ENCODE measurements around the gene GPR89A.
"Not testable (repeated sequence)": the region's sequence is repeated elsewhere in the genome, so short reads cannot be mapped to it uniquely, and the experiment has no call there.

The GPR89A gene

DNA sequence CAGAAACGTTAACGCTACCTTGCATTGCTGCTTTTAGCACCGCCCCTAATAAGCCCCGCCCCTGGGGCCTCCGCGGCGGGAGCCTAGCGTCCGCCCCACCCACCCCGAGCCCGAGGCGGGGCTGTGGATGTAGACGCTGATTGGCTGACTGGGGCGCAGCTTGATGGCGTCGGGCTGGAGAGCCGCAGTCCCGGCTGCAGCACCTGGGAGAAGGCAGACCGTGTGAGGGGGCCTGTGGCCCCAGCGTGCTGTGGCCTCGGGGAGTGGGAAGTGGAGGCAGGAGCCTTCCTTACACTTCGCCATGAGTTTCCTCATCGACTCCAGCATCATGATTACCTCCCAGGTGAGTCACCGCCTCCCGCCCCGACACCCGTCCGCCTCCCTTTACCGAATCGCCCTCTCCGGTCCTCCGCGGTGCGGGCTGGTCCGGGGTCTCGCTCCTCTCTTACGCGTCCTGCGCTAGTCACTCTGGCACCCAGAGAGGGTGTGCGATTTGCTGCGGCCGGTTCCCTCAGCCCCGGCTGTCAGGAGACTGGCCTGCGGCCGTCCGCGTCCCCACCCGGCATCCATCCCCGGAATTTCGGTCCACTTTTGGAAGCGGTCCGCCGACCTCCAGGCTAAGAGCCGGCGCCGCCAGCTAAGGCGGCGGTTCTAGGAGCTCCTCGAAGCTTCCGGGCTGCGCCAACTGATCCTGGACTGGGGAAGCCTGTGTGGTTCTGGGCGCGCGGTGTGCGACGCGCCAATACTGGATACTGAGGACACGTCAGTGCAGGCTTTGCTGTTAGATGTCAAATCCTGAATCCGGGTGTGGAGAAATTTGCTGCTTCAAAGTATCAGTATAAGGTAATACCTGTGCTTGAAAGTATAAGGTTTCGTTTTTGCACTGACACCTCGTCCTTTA, at the start of gene GPR89A:
Gene GPR89A (plus strand): TSS at position 156 of the 901 bp plus-strand sequence. CDS start 146 bp downstream, at position 302.
- intact Hi-C loops (cut with DNase I): not testable (repeated sequence)
- peak; percentile 92 to 99 (median 96) for DNase-seq

- intact Hi-C loops (cut with DNase I); DNase-seq: not testable (repeated sequence)
These were observed 21.0 kb upstream of the GPR89A start for GRCh38 chr1:145586820-145587219.

GRCh38 chr1:145590806-145591205, 17.0 kb upstream of the GPR89A start:
- peak in 3 of 10 donors; percentile 4 to 65 (median 35) for DNase-seq
- intact Hi-C loops (cut with DNase I): not testable (repeated sequence)

GRCh38 chr1:145592347-145592746, 15.4 kb upstream of the GPR89A start:
- intact Hi-C loops (cut with DNase I); DNase-seq: not testable (repeated sequence)

GRCh38 chr1:145595421-145595820, 12.4 kb upstream of the GPR89A start:
- DNase-seq; intact Hi-C loops (cut with DNase I): not testable (repeated sequence)

DNA sequence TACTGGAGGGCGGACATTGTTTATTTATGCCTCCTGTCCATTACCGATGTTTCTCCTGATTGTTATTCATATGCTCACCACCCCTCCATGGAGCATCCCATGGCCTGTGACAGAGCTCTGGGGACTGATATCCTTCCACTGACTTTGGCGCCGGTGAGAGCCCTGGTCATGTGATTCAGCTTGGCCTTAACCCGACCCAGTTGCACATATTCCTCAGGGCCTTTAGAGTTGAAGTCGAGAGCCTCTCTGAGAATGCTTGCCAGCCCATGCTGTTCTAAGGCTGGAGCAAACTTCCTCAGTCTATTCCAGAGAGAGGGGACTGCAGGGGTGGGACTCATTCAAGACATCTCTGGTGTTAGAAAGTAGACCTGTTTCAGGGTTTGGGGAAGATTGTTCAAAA, 11.6 kb upstream of the GPR89A start:
- peak in 1 of 10 donors; percentile 15 for DNase-seq
- intact Hi-C loops (cut with DNase I): not testable (repeated sequence)

- intact Hi-C loops (cut with DNase I): not testable (repeated sequence)
- peak in 1 of 10 donors; percentile 40 for DNase-seq
These were observed 8.4 kb upstream of the GPR89A start for GRCh38 chr1:145599426-145599825.

DNA sequence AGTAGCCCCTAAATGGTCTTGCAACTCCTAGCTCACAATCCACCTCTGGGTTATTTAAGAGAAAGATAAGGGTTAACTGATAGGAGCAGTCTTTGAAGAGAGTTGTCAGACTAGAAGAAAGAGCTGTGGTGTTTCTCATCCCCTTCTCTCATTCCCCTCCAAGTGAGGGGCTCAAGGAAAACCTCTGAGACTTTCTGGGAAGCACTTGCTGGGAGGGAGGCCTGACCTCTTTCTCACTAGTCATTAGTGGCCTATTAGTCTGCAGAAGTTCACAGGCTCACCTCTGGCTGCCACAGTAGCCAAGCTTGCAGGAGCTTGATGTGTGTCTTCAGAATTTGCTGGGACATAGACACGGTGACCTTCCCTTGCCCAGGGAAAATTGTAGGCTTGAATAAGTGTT, 6.2 kb upstream of the GPR89A start:
- intact Hi-C loops (cut with DNase I): no loop called here
- no peak for DNase-seq

DNA sequence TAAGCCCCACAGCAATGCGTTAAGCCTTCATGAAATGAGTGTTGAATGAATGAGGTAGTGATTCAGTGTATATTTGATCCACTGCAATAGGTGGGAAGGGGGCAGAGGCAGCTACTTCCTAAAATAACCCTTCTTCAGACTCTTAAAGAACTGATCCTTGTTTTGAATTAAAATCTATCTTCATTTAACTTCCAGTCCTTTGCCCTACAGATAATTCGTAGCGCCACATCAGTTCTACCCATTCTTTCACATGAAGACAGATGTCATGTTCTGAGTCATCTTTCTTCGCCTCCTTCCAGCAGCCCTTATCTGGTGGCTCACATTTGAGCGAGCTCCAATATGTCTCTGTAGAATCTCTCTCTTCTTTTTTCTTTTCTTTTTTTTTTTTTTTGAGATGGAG, 948 bp upstream of the GPR89A start:
- intact Hi-C loops (cut with DNase I); DNase-seq: not testable (repeated sequence)

DNA sequence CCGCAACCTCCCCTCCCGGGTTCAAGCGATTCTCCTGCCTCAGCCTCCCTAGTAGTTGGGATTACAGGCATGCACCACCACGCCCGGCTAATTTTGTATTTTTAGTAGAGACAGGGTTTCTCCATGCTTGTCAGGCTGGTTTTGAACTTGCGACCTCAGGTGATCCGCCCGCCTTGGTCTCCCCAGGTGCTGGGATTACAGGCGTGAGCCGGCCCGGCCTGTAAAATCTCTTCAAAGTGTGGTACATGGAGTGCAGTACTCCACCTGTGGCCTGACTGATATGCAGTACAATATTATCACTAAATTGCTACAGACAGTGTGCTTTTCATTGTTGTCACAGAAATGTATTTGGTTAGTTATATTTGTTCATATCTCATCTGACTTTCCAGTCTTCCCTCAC, 499 bp upstream of the GPR89A start:
- peak in 1 of 10 donors; percentile 51 for DNase-seq
- intact Hi-C loops (cut with DNase I): not testable (repeated sequence)

- intact Hi-C loops (cut with DNase I); DNase-seq: not testable (repeated sequence)
These were observed 3.0 kb downstream of the GPR89A start for GRCh38 chr1:145610744-145611143.

DNA sequence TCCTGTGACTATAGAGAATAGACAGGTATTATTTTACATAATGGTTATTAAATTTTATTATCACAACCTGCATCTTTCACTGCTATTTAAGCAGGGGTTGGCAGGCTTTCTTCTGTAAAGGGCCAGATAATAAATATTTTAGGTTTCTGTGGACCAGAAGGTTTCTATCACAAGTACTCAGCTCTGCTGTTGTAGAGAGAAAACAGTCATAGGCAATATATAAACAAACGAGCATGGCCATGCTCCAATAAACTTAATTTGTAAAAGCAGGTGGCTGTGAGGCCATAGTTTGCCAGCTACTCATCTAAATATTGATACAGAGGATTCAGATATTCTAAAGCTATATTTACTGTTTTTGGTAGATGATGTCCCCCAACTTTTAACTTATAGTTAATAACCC, 12.3 kb downstream of the GPR89A start:
- DNase-seq; intact Hi-C loops (cut with DNase I): not testable (repeated sequence)

- intact Hi-C loops (cut with DNase I); DNase-seq: not testable (repeated sequence)
These were observed 14.4 kb downstream of the GPR89A start for GRCh38 chr1:145622177-145622576.

DNA sequence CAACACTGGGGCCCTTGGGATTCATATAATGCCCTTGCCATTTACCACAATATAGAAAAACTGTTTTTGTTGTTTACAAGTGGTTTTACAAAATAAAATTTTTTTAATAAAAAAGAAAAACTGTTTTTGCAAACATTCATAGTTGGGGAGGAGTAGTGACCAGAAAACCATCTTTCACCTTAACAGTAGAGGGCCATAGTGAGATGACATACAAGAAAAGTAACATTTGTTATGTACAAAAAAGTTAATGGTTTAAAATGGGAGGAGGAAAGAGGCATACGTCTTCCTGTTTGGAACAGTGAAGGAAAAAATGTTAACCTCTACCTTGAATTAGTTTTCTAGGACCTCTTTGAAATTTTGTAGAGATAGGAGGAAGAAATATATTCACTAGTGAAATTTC, 28.4 kb downstream of the GPR89A start:
- intact Hi-C loops (cut with DNase I); DNase-seq: not testable (repeated sequence)

- intact Hi-C loops (cut with DNase I): not testable (repeated sequence)
These were observed 34.1 kb downstream of the GPR89A start for GRCh38 chr1:145641886-145642285.

DNA sequence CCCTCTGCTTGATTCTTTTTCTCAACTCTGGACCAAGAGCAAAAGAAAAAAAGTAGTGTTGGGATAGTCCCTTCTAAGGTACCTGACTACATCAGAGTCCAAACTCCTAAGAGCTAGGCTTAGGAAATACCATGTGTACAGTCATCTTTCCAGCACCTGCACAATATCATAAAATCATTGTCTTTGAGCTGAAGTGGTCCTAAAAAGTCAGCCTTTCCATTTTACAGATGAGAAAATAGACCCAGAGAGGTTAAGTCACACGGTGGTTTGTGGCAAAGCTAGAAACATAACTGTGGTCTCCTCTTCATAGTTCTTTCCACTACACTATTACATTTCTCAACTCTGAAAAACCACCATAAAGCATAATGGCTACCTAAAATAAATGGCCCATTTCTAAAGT, 36.2 kb downstream of the GPR89A start:
- intact Hi-C loops (cut with DNase I); DNase-seq: not testable (repeated sequence)

More at GRCh38 chr1:145641886-145642285, 34.1 kb downstream of the GPR89A start:
- DNase-seq: not testable (repeated sequence)

GRCh38 chr1:145656245-145656943, 48.6 kb downstream of the GPR89A start:
- DNase-seq; intact Hi-C loops (cut with DNase I): not testable (repeated sequence)

DNA sequence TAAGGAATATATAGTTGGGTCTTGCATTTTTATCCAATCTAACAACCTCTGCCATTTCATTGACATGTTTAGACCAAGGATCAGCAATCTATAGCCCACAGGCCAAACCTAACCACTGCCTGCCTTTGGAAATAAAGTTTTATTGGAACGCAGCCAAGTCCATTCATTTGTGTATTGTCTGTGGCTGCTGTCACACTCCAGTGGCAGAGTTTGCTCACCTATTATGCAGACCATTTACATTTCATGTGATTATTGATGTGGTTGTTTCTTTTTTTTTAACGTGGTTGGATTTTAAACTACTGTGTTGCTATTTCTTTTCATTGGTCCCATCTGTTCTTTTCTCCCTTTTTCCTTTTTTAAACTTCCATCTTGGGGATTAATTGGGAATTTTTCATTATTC, 54.7 kb downstream of the GPR89A start:
- intact Hi-C loops (cut with DNase I); DNase-seq: not testable (repeated sequence)

DNA sequence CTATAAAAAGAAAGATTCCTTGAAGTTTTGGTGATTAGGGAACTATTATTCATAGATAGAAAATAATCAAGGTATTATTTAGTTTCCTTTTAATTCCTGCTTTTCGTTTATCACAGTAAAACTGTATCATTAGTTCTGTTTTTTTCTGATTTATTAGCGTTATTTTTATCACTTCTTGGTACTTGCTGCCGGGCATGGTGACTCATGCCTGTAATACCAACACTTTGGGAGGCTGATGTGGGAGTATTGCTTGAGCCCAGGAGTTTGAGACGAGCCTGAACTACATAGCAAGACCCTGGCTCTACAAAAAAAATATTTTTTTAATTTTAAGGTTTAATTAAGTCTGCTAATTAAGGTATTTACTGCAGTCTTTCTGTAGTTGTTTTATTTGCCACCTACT, 57.2 kb downstream of the GPR89A start:
- DNase-seq; intact Hi-C loops (cut with DNase I): not testable (repeated sequence)

DNA sequence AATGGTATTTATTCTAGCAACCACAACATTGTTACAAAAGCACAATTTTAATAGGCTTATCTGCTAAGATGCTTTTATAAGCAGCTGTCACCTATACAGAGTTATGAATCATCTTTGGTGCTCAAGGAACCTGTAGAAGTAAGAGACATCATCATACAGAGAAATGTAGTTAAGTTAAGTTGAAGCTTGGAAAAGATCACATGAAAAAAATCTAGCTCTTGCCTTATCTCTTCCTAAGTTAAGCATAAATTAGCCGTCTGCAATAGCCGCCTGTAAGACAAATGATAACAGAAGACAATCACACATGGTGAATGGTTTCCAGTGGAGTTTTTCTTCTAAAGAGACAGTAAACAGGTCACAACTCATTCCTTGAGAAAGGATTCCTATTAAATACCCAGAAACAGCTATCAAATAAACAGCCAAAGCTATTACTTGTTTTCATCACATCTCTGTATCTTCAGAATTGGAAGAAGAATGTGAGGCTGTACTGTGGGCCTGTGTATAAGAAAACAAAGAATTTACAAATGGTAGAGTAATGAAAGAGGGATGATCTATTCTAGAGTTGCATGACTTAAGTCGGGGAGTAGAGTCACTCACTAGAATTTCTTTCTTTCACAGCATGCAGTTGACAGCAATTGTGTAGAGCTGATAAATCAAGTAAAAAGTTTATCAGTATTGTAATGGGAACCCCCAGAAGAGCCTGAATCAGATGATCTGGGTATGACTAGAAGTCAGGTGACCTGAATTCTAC, 63.4 kb downstream of the GPR89A start:
- DNase-seq; intact Hi-C loops (cut with DNase I): not testable (repeated sequence)

Measured in posterior cingulate gyrus (tissue), 11 donors.